PC-3 (cell line): ENCODE results near the gene NPEPPS.

Experiments
- EZH2 ChIP-seq: fragments of 300-600 bp; sonication (generic); IDR thresholded peaks from one replicate; pipeline ENCODE4 v1.6.1; 2017; ENCODE audit warnings: antibody characterized with exemption, mild to moderate bottlenecking, low read length; ENCODE audit not compliant: unreplicated experiment
- TF ChIP-seq, protein P1 (sequence below): fragments of 300-600 bp; sonication (generic); conservative IDR thresholded peaks from 2 replicates; pipeline ENCODE4 v1.5.1; 2017; ENCODE audit warnings: antibody characterized with exemption, low read depth, mild to moderate bottlenecking, low read length

DNA sequence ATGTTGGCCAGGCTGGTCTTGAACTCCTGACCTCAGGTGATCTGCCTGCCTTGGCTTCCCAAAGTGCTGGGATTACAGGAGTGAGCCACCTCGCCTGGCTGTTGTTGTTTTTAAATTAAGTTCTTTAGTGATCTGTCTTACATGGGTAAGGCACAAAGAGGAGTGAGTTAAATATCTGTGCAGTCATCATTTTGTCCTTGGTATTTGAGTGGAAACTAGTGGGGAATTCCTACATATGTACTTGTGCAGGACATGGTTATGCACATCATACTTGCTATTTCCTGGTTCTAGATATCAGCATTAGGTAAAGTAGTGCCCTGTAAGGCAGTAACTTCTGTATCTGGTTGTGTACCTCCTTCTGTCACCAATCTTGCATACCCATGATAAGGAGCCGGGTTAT lies 122.5 kb downstream of the NPEPPS start:
- TF ChIP-seq, protein P1, sequence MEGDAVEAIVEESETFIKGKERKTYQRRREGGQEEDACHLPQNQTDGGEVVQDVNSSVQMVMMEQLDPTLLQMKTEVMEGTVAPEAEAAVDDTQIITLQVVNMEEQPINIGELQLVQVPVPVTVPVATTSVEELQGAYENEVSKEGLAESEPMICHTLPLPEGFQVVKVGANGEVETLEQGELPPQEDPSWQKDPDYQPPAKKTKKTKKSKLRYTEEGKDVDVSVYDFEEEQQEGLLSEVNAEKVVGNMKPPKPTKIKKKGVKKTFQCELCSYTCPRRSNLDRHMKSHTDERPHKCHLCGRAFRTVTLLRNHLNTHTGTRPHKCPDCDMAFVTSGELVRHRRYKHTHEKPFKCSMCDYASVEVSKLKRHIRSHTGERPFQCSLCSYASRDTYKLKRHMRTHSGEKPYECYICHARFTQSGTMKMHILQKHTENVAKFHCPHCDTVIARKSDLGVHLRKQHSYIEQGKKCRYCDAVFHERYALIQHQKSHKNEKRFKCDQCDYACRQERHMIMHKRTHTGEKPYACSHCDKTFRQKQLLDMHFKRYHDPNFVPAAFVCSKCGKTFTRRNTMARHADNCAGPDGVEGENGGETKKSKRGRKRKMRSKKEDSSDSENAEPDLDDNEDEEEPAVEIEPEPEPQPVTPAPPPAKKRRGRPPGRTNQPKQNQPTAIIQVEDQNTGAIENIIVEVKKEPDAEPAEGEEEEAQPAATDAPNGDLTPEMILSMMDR = no peak
- TF ChIP-seq EZH2 = no peak
